Ectodermal cell (in vitro differentiated cells): ENCODE data around the gene EHD4.

Source experiments
- H3K27ac ChIP-seq: 2 replicates; pipeline ENCODE4 v1.7.0; 2013; ENCODE audit warnings: mild to moderate bottlenecking, low read depth, low read length; ENCODE audit not compliant: insufficient read depth, poor library complexity, severe bottlenecking
- H3K27me3 ChIP-seq: 2 replicates; pipeline ENCODE4 v1.7.0; 2013; ENCODE audit warnings: mild to moderate bottlenecking, low read length; ENCODE audit not compliant: insufficient read depth, control insufficient read depth, poor library complexity, severe bottlenecking
- H3K36me3 ChIP-seq: one replicate; pipeline ENCODE4 v1.7.0; 2013; ENCODE audit warnings: low read length; ENCODE audit not compliant: control insufficient read depth, insufficient read depth
- H3K4me1 ChIP-seq: one replicate; pipeline ENCODE4 v1.7.0; 2013; ENCODE audit warnings: low read length; ENCODE audit not compliant: control insufficient read depth, insufficient read depth
- H3K4me3 ChIP-seq: 2 replicates; pipeline ENCODE4 v1.7.0; 2013; ENCODE audit warnings: low read depth, low read length, control low read depth; ENCODE audit not compliant: insufficient read depth
- H3K9me3 ChIP-seq: 2 replicates; pipeline ENCODE4 v1.7.0; 2013; ENCODE audit warnings: mild to moderate bottlenecking, low read length, moderate library complexity; ENCODE audit not compliant: control insufficient read depth
- WGBS, 2 experiments: methylation state at CpG; one replicate each; pipeline ENCODE4 v1.1.7; 2013; ENCODE audit warnings: missing lambda C conversion rate in 2 of 2; 5-methylcytosine and 5-hydroxymethylcytosine counted together

EHD4 gene

GRCh38 chr15:41899854-41900442, 72.4 kb downstream of the EHD4 start:
- Histone ChIP-seq H3K36me3 (no peaks in the 10 kb centered on the region), H3K4me3 (no peak overlapping the region), H3K9me3 (no peaks in the 10 kb centered on the region), H3K27me3 (no peaks in the 10 kb centered on the region), H3K4me1 (peaks cover 13% of the 10 kb centered on the region), H3K27ac (no peak overlapping the region)
- 89 to 92% methylated on average over 6 of the region's 6 CpGs for WGBS, 2 experiments

GRCh38 chr15:41897363-41897799, 75.0 kb downstream of the EHD4 start:
- 82% methylated on average over 7 to 8 of the region's 8 CpGs for WGBS, 2 experiments
- Histone ChIP-seq H3K27me3 (no peaks in the 10 kb centered on the region), H3K27ac (no peak overlapping the region), H3K4me3 (no peak overlapping the region), H3K4me1 (peaks cover 6% of the 10 kb centered on the region), H3K9me3 (no peaks in the 10 kb centered on the region), H3K36me3 (no peaks in the 10 kb centered on the region)

GRCh38 chr15:41896566-41896965, 75.8 kb downstream of the EHD4 start:
- 92 to 96% methylated on average over 6 of the region's 6 CpGs for WGBS, 2 experiments
- H3K27me3 ChIP-seq: no peaks in the 10 kb centered on the region
- H3K4me3 ChIP-seq: no peak overlapping the region
- H3K27ac ChIP-seq: no peak overlapping the region
- H3K9me3 ChIP-seq: no peaks in the 10 kb centered on the region
- H3K36me3 ChIP-seq: no peaks in the 10 kb centered on the region
- H3K4me1 ChIP-seq: peaks cover 10% of the 10 kb centered on the region

GRCh38 chr15:41895957-41896356, 76.4 kb downstream of the EHD4 start:
- whole genome bisulfite sequencing, 2 experiments: 93 to 100% methylated on average over 1 of the region's 1 CpG
- H3K36me3 ChIP-seq: no peaks in the 10 kb centered on the region

GRCh38 chr15:41895491-41895890, 76.9 kb downstream of the EHD4 start:
- H3K36me3 ChIP-seq: no peaks in the 10 kb centered on the region
- no peaks in the 10 kb centered on the region for H3K27me3 ChIP-seq
- peaks cover 20% of the 10 kb centered on the region for H3K4me1 ChIP-seq
- no peak overlapping the region for H3K27ac ChIP-seq
- no peaks in the 10 kb centered on the region for H3K9me3 ChIP-seq
- no peak overlapping the region for H3K4me3 ChIP-seq
- WGBS, 2 experiments: 95 to 96% methylated on average over 11 of the region's 11 CpGs

More at GRCh38 chr15:41895957-41896356, 76.4 kb downstream of the EHD4 start:
- H3K27ac ChIP-seq: no peak overlapping the region
- no peak overlapping the region for H3K4me3 ChIP-seq
- H3K4me1 ChIP-seq: peaks cover 15% of the 10 kb centered on the region
- H3K9me3 ChIP-seq: no peaks in the 10 kb centered on the region
- H3K27me3 ChIP-seq: no peaks in the 10 kb centered on the region

GRCh38 chr15:41894791-41895463, 77.4 kb downstream of the EHD4 start:
- WGBS, 2 experiments: 79 to 85% methylated on average over 24 of the region's 24 CpGs
- Histone ChIP-seq H3K27me3 (no peaks in the 10 kb centered on the region), H3K4me3 (no peak overlapping the region), H3K4me1 (peaks cover 20% of the 10 kb centered on the region), H3K9me3 (no peaks in the 10 kb centered on the region), H3K27ac (no peak overlapping the region), H3K36me3 (no peaks in the 10 kb centered on the region)

GRCh38 chr15:41894251-41894790, 78.0 kb downstream of the EHD4 start:
- H3K4me3 ChIP-seq: no peak overlapping the region
- no peaks in the 10 kb centered on the region for H3K9me3 ChIP-seq
- 91% methylated on average over 17 of the region's 17 CpGs for WGBS, 2 experiments
- H3K36me3 ChIP-seq: no peaks in the 10 kb centered on the region
- H3K27me3 ChIP-seq: no peaks in the 10 kb centered on the region
- peaks cover 20% of the 10 kb centered on the region for H3K4me1 ChIP-seq
- no peak overlapping the region for H3K27ac ChIP-seq

GRCh38 chr15:41893422-41894250, 78.7 kb downstream of the EHD4 start, which contains the start of gene SPTBN5:
Gene SPTBN5 (minus strand): TSS chr15:41894053. CDS start chr15:41893497, 556 bp downstream.
- WGBS, 2 experiments: 92 to 94% methylated on average over 15 of the region's 15 CpGs
- no peak within 1 kb of the TSS for H3K27ac ChIP-seq
- H3K36me3 ChIP-seq: no peaks in the 10 kb centered on the region
- peaks cover 20% of the 10 kb centered on the region for H3K4me1 ChIP-seq
- H3K9me3 ChIP-seq: no peaks in the 10 kb centered on the region
- no peak within 1 kb of the TSS for H3K4me3 ChIP-seq
- H3K27me3 ChIP-seq: no peaks in the 10 kb centered on the region

GRCh38 chr15:41892621-41893421, 79.5 kb downstream of the EHD4 start:
- no peak overlapping the region for H3K27ac ChIP-seq
- H3K9me3 ChIP-seq: no peaks in the 10 kb centered on the region
- H3K36me3 ChIP-seq: no peaks in the 10 kb centered on the region
- no peaks in the 10 kb centered on the region for H3K27me3 ChIP-seq
- 94 to 95% methylated on average over 22 of the region's 22 CpGs for WGBS, 2 experiments
- H3K4me1 ChIP-seq: peaks cover 20% of the 10 kb centered on the region
- H3K4me3 ChIP-seq: no peak overlapping the region
